ENCODE data around the gene STARD4.

STARD4 gene

GRCh38 chr5:111520908-111521307 is 8.6 kb upstream of the STARD4 start:
- DNase-seq, result no peak

DNA sequence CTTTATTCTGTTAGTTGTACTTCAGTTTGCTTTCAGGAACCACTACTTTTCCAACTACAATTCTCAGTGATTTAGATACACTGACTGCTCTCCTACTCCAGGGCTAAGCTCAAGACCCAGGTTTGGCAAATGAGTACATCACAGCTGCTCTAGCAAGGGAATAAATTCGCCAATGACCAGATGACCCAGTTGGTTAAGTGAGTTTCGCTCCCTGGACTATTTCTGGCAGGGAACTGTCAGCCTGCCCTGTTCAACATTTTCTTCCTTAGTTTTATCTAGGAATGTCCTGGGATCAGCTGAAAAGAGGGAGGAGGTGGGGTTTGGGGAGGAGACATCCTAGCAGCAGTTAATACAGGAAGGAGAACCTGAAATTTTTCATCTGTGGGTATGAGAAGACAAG is 6.4 kb upstream of the STARD4 start:
- no peak for DNase-seq

- no peak for DNase-seq
Observed at GRCh38 chr5:111517853-111518501, 5.6 kb upstream of the STARD4 start.

- DNase-seq, result no peak
Observed at GRCh38 chr5:111514087-111514486, 1.8 kb upstream of the STARD4 start.

GRCh38 chr5:111513131-111513520 is 791 bp upstream of the STARD4 start:
- no peak for DNase-seq

DNA sequence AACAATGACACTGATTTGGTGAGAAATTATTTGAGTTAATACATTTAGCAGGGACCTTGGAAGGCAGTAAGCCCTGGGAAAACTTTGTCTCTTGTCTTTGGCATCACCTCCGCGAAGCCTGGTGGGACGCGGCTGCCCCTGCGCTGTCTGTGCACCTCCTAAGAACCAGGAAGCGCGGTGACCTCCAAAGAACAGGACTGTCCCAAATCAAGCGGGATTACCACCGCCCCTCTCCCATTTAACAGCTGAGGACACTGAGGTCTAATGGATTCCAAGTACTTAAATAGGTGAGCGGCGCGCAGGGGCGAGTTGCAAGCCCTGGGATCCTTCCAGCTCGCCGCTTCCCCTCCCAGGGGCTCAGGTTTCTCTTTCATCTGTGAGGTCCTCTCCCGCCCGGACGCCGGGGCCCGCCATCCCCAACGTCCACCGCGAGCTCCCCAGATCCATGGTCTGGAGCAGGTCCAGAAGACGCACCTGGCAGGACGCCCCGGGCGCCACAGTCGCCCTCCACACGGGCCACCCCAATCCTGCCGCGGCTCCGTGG is 432 bp downstream of the STARD4 start:
- peak; percentile 77 for DNase-seq

DNA sequence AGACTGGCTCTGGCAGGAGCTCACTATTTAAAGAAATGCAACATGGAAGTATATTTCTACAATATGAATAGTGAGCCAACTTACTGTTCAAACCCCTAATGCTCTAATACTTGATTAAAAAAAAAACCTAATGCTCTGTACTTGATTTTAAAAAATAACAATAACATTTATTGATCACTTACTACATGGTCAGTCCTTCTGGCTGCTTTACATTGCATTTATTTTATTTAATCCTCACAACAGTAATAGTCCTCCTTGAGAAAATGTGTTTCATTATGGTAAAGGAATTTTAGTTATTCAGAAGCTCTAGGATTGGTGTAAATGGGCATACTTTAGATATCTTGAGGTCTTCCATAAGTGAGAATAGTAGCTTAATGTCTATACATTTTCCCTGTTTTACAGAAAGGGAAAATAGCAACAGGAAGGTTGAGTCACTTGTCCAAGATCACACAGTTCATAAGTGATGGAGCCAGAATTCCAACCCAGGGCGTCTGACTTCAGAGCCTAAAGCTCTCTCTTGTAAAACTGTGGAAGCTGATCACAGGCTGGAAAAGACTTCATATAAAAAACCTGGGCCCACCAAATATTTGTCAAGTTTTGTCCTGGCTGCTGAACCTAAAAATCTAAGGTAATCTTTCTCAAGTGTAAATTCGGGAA is 1.0 kb downstream of the STARD4 start:
- DNase-seq, result no peak

- DNase-seq, result no peak
Observed at GRCh38 chr5:111509119-111509518, 3.2 kb downstream of the STARD4 start.

DNA sequence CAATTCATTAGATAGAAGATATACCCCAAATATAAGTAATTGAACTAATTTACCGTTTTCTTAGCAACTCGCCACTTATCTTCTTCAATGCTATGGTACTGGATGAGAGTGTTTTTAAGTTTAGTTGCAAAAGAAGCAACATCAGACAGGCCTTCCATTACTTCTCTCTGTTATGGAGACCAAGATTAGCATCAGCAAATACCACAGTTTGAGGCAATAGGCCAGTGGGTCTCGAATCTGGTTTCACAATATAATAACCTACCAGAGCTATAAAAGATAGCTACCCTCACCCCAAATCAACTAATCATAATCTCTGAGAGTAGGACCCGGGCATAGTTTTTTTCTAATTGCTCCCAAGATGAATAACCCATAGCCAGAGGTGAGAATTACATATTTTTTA is 5.1 kb downstream of the STARD4 start:
- DNase-seq, result no peak

DNA sequence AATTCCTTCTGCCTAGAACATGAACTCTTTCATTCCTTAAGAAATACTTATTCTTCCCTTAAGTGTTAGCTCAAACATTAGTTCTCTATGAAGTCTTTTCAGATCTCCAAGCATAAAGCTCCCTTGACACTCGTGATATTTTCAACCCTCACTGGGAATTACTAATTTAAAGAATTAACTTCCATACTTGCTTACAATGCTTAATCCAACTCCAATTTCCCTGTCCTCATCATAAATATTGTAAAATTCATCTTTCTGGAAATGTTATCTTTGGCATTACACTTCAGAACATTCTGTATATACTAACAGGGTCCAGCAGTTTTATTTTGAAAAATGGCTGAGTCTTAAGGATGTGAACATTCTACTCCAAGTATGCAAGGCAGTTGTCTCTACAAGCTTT is 7.2 kb downstream of the STARD4 start:
- no peak for DNase-seq

DNA sequence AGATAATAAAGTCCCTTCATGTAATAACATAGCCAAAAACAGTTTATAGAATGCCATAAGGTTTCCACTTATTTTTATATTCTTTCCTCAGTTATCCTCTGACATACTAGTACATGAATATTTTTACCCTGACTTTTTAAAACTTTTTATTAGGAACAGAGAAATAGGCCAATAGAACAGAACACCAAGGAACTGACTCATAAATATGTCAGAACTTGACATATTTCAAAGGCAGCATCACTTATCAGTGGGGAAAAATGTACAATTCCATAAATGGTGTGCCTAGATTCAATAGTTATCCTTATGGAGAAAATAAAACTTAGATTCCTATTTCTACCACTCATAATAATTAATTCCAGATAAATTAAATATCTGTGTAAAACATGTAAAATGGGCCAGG is 9.4 kb downstream of the STARD4 start:
- DNase-seq, result no peak

DNA sequence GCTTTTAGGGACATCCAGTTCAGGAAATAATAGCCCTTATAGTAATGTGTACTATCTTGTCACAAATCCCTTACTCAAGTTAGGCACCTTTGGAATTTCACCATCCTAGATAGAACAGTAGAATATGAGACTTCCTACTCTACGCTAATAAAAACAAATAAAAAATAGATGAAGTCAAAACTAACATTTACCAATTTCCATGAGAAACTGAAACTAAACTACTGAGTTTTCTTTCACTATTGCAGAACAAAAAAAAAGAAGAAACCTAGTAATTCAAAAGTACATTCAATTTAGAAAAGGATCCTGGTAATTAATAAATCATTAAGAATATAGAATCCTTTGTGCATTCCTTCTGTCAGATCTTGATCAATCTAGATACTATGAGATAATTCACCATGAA is 14.0 kb downstream of the STARD4 start:
- no peak for DNase-seq

- no peak for DNase-seq
Observed at GRCh38 chr5:111495159-111495558, 17.2 kb downstream of the STARD4 start.

DNA sequence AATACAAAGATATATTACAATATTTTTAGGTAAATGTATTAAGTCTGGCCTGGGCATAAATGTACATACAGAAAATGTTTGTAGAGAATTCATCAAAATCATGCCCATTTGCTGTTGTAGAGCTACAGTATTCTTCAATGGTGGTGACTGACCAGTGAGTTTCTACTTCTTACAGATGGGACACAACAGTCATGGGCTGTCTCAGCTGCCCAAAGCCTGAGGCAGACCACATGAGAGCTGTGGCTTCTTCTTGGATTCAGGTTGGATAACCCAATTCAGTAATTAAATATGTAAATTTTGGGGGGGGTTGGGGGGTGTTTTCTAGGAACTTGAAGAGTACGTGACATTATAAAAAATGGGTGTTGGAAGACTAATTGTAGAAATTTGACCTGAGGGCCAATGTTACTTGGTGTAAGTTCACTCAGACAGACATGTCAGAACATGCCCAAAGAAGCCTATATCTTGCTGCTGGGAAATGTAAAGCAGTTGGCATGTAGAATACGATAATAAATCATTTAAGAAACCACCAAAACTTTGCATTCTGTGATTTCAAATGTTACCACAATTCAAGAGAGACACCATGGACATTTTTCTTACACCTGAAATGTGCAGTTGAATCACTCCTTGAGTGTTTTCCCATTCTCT is 17.9 kb downstream of the STARD4 start:
- no peak for DNase-seq

GRCh38 chr5:111493031-111493430 is 19.3 kb downstream of the STARD4 start:
- no peak for DNase-seq

GRCh38 chr5:111488353-111488752 is 24.0 kb downstream of the STARD4 start:
- DNase-seq, result no peak

DNA sequence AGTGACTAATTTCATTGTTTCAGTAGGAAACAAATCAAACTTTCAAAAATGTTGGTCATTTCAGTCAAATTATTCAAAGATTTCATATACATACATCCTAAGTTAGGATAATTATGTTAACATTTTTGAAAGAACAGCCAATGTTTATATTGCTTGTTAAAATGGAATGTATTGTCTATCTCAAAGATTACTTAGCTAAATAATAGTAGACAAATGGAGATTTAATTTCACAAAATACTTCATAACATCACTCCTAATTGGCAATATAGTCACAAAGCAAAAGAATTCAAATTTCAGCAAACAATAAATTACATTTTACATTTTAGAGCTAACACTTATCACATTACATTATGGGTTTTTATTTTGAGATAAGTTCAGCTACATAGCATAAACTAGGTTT is 25.4 kb downstream of the STARD4 start:
- DNase-seq, result no peak

GRCh38 chr5:111486055-111486454 is 26.3 kb downstream of the STARD4 start:
- DNase-seq, result no peak

DNA sequence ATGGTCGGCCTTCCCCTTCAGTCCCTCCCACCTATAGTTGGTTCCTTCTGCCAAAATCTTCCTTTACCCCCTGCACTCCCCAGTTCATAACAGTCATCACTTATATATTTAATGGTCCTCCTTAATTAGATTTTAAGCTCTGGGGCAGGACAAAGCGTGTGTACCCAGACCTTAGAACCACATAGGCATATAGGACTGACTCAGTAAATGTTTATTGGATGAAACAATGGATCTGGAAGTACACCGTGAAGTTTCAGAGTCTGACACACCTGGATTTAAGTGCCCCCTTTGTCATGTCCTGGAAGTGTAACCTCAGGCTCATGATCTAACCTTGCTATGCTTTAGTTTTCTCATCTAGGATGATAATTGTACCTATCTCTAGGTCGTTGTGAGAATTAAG is 32.0 kb downstream of the STARD4 start:
- DNase-seq, result no peak

DNA sequence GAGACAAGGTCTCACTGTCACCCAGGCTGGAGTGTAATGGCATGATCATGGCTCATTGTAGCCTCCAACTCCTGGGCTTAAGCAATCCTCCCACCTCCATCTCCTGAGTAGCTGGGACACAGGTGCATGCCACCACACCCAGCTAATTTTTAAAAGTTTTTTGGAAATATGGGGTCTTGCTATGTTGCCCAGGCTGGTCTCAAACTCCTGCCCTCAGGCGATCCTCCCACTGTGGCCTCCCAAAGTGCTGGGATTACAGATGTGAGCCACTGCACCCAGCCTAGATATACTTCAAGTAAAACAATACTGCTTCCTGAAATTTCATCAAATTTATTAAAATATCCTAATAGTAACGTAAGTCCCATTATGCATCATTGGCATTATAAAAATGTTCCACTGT is 33.4 kb downstream of the STARD4 start:
- no peak for DNase-seq

- no peak for DNase-seq
Observed at GRCh38 chr5:111478266-111478665, 34.1 kb downstream of the STARD4 start.

DNA sequence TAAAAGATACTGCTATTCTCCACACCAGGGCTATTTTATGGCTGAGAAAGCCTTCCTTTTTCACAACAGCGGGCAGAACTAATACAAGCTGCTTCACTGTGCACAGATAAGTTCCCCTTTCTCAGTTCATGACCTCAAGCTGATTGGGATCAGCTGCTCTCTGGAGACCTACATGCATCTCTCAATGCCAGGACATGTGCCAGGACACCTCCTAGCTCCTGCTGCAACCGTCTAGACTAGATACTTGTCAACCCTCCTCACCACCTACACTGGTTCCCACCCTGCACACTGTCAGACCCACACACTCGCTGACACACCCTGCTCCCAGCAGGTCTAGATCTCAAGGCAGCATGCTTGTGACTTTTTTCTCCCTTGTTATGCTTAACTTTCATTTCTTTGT is 39.8 kb downstream of the STARD4 start:
- no peak for DNase-seq

DNA sequence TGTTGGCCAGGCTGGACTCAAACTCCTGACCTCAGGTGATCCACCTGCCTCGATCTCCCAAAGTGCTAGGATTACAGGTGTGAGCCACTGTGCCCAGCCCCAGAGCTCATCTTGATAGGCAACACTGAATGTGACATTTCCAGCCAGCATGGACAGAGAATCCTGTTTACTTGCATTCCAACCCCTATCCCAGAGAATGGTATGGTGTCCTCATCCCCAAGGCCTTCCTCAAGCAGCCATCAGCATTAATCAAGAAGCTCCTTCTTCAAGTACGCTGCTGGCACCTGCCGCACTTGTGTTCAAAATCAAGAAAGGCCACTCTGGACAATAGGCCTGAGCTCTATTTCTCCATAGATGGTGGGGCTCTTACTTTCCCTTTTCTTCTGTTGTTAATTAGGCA is 40.2 kb downstream of the STARD4 start:
- DNase-seq, result no peak

GRCh38 chr5:111469903-111470302 is 42.4 kb downstream of the STARD4 start:
- no peak for DNase-seq

Data from NCI-H748 treated with DMSO at 0.1 percent for 48 hours (cell line).